GM21786 (cell line): ENCODE data around the gene SYMPK.

ENCODE experiments used
- ATAC-seq: cut with Tn5 transposase; IDR thresholded peaks from one replicate; pipeline ENCODE4 v1.9.1; 2021; ENCODE audit not compliant: unreplicated experiment

Gene SYMPK

DNA sequence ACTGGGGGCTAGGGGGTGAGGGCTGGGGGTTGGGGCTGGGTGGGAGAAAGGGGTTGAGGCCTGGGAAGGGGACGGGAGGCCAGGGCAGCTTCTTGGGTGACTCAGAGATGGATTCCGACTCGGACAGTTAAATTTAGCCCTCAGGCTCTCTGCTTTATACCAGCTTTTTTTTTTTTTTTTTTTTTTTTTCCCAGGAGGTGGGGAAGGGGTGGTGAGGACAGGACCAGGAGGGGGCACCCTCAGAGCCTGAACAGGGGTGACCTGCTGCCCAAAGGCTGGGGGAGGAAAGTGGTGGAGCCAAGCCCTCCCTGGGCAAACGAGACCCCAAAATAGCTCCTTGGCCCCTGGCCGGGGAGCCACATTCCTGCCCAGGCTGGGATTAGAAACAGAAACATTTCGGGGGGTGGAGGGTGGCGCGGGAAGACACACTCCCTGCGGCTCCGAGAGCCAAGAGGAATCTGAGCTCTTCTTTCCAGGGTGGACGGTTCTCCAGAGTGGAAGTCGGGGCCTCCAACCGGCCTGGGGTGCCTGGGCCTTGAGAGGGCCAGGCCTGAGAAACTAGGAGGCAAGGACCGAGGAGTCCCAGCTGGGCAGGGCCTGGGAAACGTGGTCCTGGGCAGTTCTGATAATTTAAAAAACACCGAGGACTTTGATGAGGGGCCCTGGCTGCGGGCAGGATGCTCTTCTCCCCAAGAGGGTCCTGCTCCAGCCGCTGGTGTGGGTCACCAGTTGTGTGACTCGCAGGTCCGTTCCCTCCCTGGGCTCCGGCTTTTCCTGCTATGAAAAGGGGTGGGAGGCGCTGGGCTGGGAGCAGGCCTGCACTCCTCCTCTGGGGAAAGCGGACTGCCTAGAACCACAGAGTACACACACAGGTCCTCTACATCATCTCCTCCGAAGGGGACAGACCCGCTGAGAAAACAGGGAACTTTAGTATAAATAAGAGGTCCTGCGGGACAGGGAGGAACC, 79.8 kb downstream of the SYMPK start:
- no peak for ATAC-seq

DNA sequence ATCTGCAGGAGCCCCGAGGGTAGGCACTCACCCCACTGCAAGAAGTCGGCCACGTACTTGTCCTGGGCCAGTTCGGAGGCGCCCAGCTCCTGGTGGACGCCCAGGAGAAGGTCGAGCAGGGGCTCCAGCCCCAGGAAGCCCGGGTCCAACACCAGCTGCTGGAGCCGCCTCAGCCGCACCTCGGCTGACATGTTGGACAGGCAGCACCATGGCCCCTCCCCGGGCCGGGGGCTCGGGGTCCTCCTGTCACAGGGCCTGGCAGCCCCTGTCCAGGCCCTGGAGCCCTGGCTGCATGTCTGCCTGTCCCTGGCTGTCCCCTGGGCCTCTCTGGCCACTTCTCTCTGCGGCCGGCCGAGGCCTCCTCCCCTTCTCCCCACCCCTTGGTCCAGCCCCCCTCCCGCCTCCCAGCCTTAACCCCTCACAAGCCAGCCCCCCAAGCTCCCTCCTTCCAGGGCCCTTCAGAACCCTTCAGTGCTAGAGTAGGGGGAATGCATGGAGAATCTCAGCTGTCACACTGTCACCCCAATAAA, 80.7 kb downstream of the SYMPK start, which contains the start of gene DMPK:
Gene DMPK (minus strand): TSS at position 329 of the 530 bp plus-strand sequence. CDS start 138 bp downstream, at position 191.
- no peak for ATAC-seq

DNA sequence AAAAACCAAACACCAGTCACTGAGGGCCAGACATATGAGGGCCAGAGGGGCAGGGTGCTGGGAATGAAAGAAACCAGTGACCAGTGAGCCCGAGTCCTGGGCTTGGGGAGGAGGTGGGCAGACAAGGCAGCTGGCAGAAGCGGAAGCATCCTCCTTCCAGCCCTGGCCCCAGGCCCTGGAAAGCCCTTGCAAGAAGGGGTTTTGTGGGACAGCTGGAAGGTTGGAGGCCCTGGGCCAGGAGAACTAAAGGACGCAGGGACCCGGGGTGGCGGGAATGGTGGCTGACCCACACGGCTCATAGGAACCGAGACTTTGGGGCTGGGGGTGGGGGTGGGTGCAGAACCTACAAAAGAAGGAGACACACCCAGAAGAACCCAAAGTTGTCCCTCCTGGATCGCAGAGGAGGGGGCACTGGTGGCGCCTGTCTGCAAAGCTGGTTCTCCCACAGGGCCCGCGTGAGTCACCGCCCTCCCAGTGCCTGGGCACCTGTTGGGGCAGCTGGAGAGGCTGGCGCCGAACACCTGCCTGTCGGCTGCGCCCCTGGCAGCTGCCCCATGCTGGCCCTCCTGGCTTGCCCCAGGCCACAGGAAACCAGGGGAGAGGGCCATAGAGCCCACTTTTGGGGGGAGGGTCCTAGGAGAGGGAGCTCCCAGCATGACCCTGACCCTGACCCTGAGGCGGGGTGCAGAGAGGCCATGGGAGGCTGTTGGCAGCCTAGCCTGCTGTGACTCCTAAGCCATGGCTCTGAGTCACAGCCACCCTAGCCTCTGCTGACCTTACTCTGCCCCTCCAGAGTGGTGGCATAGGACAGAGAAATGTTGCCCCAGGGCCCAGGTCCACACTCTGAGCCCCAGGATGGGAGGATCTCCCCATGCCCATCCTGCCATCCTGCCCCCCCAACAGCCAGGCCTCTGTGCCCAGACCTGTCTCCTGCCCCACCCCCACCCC, 81.5 kb downstream of the SYMPK start:
- no peak for ATAC-seq

DNA sequence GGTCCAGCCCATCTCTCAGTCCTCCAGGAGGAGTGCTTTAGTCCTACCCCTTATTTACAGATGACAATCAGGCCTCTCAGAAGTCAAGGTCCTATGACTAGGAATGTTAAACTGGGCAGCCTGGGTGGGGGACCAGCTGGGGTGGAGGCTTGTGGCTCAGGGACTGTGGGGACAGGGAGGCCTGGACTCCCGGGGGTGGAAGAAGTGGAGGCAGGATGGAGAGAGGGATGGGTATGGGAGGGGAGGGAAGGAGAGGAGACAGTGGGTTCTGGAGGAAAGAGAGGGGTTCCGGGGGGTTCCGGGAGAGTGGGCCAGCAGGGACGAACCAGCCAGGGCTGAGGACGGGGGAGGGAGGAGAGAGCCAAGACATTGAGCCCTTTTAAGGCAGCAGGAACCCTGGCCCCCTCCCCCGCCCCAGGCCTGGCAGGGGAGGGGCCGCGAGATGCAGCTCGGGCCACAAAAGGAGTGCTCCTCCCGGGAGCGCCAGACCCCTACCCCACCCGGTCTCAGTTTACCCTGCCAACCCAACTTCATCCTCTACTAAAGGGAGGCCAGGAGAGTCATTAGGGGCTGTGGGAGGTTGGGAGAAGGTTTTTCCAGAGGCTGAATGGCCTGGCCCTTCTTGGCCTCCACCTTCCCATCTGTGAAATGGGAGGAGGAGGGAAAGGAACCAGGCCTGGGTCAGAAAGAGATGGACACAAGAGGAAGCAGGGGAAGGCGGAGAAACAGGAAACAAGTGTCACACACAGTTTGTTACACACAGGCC, 82.3 kb downstream of the SYMPK start:
- no peak for ATAC-seq

DNA sequence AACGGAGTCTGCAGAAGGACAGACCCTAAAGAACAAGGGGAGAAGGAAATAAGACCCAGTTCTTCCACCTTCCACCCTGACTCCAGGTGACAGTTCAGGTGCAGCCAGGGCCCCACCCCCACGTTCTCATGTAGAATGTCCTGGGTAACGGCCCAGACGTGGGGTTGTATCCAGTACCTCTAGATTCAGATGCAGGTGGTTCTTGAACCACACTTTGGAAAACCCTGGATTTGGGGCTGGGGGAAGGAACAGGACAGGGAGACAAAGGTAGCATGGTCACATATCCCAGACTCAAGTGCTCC, 82.8 kb downstream of the SYMPK start:
- no peak for ATAC-seq

DNA sequence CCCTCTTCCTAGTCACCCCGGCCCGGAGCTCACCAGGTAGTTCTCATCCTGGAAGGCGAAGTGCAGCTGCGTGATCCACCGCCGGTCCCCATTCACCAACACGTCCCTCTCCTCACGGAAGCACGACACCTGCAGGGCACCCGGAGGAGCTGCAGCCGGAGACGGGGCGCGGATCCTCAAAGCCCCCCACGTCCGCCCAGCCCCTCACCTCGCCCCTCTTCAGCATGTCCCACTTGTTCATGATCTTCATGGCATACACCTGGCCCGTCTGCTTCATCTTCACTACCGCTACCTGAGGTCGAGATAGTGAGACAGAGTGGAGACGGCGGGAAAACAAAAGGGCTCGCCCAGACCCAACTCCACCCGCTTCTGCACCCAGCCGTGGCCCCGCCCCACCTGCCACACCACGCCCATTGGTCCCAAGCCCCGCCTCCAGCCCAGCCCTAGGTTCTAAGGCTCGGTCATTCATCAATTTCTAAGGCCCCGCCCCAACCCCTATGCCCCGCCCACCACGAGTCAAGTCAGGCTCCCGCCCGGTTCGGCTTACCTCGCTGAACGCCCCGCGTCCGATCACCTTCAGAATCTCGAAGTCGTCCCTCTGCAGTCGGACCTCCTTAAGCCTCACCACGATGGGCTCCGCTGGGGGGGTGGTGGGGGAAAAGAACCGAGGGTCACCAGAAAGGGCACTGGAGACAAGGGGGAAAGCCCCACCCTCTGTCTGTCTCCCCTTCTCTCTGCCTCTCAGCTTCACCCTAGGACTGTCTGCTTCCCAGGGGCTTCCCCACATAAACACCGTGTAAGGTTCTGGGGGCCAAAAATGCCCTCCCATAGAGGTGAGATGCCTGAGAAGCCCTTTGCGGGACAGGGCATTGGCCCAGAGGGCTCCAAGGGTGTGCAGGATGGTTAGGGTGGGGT, 83.5 kb downstream of the SYMPK start:
- peak; percentile 69 for ATAC-seq

DNA sequence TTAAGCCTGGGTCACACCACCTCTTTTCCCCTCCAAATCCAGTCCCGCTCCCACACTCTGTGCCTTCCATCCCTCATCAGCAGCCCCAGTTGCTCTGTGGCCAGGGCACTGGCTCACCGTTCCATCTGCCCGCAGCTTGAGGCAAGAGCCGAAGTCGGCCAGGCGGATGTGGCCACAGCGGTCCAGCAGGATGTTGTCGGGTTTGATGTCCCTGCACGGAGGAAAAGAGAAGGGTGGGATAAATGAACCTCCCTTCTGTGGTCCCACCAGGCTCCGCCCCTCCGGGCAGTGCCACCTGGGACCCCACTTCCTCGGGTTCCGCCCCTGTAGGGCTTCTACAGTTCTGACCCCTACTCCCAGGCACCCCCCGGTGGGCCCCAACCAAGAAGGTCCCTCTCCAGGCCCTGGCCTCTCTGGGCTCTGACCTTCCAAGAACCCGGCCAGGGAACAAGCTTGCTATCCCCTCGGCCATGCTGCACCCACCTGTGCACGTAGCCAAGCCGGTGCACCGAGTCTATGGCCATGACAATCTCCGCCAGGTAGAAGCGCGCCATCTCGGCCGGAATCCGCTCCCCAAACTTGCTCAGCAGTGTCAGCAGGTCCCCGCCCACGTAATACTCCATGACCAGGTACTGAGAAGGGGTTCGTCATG, 84.8 kb downstream of the SYMPK start:
- ATAC-seq: no peak

DNA sequence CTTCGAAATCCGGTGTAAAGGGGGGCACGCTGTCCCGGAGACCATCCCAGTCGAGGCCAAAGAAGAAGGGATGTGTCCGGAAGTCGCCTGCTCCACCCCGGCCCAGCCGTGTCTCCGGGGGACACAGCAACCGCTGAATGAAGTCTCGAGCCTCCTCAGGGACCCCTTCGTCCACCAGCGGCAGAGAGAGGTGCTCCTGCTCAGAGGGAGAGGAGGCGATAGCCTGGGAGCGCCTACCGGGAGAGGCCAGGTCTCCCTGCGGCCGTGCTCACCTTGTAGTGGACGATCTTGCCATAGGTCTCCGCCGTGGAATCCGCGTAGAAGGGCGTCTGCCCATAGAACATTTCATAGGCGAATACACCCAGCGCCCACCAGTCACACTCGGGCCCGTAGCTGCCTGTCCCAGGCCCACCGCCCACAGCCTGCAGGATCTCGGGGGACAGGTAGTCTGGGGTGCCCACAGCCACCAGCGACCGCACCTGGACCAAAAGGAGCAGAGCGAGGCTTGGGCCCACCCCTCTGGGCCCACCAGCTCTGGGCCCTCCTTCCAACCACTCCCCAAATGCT, 85.5 kb downstream of the SYMPK start:
- no peak for ATAC-seq

DNA sequence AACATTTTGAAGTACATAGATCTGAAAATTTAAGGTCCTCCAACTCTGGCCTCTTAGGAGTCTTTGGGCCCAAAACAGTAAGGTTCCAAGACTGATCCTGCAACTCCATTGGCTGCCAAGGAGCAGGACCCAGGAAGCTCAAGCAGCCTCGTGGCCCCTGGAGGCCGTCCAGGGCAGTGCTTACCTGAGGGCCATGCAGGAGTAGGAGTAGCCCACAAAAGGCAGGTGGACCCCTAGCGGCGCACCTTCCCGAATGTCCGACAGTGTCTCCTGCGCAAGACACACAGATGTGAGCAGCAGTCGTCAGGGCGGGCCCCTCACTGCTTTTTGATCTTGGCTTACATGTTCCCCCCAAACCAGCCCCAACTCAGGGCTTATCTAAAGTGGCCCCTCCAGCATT, 88.2 kb downstream of the SYMPK start:
- no peak for ATAC-seq

DNA sequence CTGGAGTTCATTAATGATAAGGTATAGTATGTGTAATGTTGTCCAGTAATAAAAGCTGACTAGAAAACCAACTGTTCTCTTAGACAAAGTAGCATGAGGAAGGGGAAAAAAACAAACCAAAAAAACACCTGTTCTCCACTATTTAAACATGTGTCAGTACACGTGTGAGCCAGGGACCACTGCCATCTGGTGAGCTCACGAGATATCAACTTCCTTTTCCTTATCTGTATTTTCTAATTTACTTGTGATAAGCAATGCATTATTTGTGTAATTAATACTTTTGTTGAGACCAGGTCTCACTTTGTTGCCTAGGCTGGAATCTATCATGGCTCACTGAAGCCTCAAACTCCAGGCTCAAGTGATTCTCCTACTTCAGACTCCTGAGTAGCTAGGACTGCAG, 89.6 kb downstream of the SYMPK start:
- ATAC-seq: no peak

DNA sequence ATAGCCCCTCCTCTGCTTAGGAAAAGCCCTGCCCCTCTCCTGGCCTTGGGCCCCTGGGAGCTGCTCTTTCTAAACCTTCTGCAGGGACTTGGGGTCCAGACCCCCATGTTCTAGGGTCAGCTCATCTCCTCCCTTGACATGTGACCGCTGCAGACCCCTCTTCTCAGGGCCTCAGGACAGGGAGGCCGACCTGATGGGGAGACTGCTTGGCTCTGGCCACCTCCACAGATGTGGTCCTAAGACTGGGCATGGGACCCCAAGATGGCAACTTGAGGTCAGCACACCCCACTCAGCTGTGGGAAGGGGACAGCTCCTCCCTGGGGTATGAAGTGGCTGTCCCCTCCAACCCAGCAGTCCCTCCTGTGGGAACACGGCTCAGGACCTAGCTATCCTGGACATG, 90.0 kb downstream of the SYMPK start:
- no peak for ATAC-seq

DNA sequence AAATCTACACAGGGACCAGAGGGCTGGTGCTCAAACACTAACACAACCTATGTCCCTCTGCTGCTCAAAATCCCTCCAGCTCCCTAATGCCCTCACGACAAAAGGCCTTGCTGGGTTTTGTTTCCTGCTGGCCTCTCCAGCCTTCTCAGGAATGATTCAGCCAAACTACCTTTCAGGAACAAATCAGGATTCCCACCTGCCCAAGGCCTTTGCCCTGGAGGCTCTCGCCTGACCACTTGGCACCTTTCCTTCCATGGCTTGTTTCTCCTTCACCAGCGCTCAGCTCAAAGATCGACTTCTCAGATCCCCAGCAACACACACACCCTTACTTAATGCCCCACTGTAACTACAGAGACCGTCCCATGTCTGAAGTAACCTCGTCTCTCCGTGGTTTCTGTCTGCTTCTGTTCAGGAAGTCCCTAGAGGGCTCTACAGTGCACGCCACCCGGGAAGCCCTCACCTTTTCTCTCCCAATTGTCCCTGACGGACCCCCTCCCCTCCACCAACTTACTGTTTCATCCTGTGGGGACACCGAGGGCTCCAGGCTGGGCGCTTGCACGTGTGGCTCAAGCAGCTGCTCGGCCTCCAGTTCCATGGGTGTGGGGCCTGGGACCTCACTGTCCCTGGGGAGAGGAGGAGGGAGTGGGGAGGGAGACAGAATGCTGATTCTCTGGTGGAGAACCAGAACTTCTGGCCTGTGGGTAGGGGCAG, 90.7 kb downstream of the SYMPK start:
- ATAC-seq: no peak

DNA sequence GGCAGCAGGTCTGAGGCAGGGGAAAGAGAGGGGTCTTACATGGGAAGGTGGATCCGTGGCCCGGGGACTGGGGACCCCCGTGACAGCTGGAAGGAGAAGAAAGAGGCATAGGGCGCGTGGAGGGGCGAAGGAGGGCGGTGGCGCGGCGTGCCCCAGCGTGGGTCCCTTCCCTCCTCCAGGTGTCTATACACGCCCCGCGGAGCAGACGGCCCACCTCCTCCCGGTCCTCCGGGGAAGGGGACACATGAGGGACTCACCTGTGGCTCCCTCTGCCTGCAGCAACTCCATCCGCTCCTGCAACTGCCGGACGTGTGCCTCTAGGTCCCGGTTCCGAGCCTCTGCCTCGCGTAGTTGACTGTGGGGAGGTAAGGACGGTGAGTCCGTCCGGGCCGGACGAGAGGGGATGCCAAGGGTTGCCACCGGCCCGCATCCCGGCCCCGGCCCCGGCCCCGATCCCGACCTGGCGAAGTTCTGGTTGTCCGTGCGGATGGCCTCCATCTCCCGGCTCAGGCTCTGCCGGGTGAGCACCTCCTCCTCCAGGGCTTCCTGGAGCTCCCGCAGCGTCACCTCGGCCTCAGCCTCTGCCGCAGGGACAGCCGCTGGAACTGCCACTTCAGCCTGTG, 91.5 kb downstream of the SYMPK start:
- no peak for ATAC-seq

DNA sequence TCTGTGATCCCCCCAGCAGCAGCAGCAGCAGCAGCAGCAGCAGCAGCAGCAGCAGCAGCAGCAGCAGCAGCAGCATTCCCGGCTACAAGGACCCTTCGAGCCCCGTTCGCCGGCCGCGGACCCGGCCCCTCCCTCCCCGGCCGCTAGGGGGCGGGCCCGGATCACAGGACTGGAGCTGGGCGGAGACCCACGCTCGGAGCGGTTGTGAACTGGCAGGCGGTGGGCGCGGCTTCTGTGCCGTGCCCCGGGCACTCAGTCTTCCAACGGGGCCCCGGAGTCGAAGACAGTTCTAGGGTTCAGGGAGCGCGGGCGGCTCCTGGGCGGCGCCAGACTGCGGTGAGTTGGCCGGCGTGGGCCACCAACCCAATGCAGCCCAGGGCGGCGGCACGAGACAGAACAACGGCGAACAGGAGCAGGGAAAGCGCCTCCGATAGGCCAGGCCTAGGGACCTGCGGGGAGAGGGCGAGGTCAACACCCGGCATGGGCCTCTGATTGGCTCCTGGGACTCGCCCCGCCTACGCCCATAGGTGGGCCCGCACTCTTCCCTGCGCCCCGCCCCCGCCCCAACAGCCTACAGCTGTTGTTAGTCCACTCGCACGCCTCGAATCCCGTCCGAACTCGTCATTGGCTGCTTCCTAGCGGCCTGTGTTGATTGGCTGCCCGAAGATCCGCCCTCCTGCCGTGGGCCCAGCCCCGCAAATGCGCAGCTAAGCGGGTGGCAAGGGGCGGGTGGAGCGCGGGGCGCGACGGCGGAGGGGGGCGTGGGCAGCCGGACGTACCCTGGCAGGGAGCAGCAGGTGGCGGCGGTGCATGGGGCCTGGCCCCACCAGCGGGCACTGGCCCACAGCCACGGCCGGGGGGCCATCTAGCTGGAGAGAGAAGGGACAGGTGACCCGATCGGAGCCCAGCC, 92.5 kb downstream of the SYMPK start:
- peak; percentile 47 for ATAC-seq

DNA sequence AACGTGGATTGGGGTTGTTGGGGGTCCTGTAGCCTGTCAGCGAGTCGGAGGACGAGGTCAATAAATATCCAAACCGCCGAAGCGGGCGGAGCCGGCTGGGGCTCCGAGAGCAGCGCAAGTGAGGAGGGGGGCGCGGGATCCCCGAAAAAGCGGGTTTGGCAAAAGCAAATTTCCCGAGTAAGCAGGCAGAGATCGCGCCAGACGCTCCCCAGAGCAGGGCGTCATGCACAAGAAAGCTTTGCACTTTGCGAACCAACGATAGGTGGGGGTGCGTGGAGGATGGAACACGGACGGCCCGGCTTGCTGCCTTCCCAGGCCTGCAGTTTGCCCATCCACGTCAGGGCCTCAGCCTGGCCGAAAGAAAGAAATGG, 93.1 kb downstream of the SYMPK start:
- ATAC-seq: no peak

DNA sequence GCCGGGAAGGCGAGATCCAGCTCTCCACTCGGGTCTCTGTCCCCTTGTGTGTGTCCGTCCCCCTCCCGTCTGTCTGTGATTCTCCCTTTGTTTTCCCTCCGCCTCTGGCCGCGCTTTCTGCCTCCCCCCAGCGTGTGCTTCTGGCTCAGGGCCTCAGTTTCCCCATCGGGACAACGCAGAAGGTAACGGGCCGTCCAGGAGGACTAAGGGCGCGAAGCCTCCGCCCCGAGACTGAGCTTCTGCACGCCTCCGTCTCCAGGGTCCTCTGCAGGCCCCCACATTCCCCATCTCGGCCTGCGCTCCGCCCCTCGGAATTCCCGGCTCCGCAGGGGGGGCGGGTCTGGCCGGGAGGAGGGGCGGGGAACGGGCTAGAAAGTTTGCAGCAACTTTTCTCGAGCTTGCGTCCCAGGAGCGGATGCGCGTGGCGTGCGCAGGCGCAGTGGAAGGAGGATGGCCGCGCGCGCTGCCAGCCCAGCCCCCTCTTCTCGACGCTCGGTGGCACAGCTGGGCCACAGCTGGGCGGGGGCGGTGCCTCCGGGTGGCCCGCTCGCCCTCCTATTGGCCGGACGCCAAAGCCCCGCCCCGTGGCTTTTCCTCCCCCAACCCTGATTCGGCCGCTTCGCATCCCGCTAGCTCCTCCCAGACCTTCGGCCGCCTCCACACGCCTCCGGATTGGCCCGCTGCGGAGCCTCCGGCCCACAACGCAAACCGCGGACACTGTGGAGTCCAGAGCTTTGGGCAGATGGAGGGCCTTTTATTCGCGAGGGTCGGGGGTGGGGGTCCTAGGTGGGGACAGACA, 93.8 kb downstream of the SYMPK start, which contains the start of gene SIX5:
Gene SIX5 (minus strand): TSS at position 269 of the 799 bp plus-strand sequence. CDS start 408 bp downstream, outside the sequence.
- ATAC-seq: peak; percentile 51
